Measurements from ENCODE around the gene RHOD.

GRCh38 chr11:67052891-67053290, 3.8 kb upstream of the RHOD start:
- TF ChIP-seq CTCF (IDR thresholded peaks at IDR 0.05; ENCODE audit: poor library complexity, severe bottlenecking) (no peak), EZH2 (IDR thresholded peaks at IDR 0.05; ENCODE audit: borderline replicate concordance, insufficient read depth, low read length, poor library complexity, severe bottlenecking) (no peak), RAD21 (conservative IDR thresholded peaks at IDR 0.05) (no peak), POLR2AphosphoS5 (IDR thresholded peaks at IDR 0.05) (no peak), EP300 (conservative IDR thresholded peaks at IDR 0.05; ENCODE audit: poor library complexity, severe bottlenecking) (no peak), MXI1 (conservative IDR thresholded peaks at IDR 0.05; ENCODE audit: poor library complexity, severe bottlenecking) (no peak), REST (IDR thresholded peaks at IDR 0.05; ENCODE audit: borderline replicate concordance) (no peak), TAF1 (IDR thresholded peaks at IDR 0.05; ENCODE audit: low read depth) (no peak), SMC3 (conservative IDR thresholded peaks at IDR 0.05; ENCODE audit: poor library complexity) (no peak)
